ENCODE results near the gene APOBEC3C.
"Not testable (repeated sequence)": the region's sequence is repeated elsewhere in the genome, so short reads cannot be mapped to it uniquely, and the experiment has no call there.

The APOBEC3C gene

DNA sequence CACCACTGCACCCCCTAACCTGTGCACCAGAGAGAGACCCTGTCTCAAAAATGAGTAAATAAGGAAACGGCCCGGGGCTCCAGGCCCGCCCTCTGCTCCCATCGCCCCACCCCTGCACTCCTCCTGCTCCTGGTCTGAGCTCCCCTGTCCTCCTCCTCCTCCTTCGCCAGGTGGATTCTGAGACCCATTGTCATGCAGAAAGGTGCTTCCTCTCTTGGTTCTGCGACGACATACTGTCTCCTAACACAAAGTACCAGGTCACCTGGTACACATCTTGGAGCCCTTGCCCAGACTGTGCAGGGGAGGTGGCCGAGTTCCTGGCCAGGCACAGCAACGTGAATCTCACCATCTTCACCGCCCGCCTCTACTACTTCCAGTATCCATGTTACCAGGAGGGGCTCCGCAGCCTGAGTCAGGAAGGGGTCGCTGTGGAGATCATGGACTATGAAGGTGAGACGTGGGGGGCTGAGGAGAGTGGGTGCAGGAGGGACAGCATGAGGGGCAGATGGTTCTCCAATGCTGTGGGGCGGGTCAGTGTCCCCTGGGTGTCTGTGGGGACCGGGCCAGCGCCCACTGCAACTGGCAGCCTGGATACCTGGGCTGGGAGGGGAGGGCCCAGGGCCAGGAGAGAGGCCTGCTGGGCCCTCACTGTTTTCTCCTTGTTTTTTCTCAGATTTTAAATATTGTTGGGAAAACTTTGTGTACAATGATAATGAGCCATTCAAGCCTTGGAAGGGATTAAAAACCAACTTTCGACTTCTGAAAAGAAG lies 3.7 kb downstream of the APOBEC3C start:
- H3K4me3 ChIP-seq (ENCODE audit: low read length): no peak overlapping the region
- TF ChIP-seq, protein P1, sequence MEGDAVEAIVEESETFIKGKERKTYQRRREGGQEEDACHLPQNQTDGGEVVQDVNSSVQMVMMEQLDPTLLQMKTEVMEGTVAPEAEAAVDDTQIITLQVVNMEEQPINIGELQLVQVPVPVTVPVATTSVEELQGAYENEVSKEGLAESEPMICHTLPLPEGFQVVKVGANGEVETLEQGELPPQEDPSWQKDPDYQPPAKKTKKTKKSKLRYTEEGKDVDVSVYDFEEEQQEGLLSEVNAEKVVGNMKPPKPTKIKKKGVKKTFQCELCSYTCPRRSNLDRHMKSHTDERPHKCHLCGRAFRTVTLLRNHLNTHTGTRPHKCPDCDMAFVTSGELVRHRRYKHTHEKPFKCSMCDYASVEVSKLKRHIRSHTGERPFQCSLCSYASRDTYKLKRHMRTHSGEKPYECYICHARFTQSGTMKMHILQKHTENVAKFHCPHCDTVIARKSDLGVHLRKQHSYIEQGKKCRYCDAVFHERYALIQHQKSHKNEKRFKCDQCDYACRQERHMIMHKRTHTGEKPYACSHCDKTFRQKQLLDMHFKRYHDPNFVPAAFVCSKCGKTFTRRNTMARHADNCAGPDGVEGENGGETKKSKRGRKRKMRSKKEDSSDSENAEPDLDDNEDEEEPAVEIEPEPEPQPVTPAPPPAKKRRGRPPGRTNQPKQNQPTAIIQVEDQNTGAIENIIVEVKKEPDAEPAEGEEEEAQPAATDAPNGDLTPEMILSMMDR (conservative IDR thresholded peaks at IDR 0.05; ENCODE audit: low read depth, low read length): no peak
- no peak for DNase-seq (ENCODE audit: low read depth)

DNA sequence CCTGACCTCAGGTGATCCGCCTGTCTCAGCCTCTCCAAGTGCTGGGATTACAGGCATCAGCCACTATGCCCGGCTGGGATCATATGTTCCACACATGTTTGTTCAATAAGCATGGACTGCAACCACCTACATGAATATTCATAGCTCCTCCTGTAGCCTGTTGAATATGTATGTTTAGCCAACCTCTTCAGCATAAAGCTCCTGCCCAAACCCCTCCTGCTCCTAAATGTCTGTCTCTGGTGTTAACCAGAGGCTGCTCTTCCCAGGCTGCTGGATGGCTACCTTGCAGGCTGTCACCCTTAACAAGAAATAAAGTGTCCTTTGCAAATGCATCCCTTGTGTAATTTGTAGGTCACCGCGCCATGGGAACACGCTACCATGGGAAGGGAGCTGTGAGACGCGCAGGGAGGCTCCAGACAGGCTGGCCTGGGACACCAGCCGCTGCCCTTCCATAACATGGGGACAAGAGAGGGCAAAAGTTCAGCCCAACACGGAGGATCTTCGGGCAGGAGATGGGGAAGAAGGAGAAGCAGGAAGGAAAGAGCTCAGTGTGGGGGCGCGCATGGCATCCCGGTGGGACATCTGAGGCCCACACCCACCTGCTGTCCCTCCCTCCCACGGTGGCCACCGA lies 6.1 kb downstream of the APOBEC3C start:
- peak overlapping the region; percentile 18 for H3K4me3 ChIP-seq (ENCODE audit: low read length)
- not testable (repeated sequence) for DNase-seq (ENCODE audit: low read depth)

DNA sequence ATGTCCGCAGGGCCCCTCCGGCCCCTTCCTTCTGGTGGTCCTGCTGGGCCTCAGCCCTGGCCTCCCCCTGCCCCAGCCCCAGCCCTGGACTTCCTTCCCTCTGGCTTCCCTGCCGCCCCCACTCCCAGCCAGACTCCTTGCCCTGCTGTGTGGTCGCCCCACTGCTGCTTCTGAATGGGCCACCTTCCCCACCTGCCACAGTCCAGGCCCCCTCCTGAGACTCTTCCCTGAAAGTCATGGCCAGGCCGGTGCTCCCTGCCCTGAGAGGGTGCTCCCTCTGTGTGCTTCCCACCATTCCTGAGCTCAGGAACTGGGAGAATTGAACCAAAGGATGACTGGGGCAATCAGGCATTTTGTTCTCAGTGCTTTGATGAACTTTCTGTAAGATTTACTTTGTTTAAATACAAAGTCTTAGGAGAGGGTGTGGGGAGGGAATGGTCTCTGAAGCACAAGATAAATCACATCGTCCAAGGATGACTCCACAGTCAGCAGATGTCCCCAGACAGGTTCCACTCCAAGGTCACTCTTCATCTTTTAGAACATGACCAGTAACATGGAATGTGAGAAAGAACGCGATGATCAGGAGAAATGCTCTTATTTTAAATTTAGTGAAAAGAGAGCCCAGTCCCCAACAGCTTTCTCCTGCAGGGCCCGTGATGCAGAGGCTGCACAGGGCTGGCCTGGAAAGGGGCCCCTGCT lies 7.6 kb downstream of the APOBEC3C start:
- TF ChIP-seq, protein P1 (conservative IDR thresholded peaks at IDR 0.05; ENCODE audit: low read depth, low read length): no peak
- no peak for DNase-seq (ENCODE audit: low read depth)

DNA sequence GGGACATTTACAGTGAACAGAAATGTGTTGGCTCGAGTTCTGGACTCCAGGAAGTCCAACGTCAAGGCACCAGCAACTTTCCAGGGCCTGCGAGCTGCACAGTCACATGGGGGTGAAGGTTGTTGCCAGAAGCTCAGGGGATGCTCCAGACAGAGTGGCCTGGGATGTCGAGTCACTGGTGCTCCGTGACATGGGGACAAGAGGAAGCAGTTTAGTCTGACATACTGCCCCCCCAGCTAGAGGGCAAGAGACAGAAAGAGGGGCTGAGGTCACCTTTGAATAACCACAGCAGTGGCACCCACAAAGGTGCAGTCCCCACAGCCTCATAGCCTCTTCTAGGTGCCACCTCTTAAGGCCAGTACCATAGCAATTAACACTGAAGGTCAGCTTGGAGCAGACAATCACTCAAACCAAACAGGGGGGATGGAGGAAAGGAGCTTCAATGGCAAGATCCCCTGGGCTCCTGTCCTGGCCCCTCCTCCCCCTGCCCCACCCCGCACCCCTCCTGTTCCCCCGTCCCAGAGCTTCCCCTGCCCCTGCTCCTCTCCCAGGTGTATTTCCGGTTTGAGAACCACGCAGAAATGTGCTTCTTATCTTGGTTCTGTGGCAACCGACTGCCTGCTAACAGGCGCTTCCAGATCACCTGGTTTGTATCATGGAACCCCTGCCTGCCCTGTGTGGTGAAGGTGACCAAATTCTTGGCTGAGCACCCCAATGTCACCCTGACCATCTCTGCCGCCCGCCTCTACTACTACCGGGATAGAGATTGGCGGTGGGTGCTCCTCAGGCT lies 10.7 kb downstream of the APOBEC3C start:
- TF ChIP-seq, protein P1 (conservative IDR thresholded peaks at IDR 0.05; ENCODE audit: low read depth, low read length): no peak
- no peak for DNase-seq (ENCODE audit: low read depth)
- no peak overlapping the region for H3K4me3 ChIP-seq (ENCODE audit: low read length)

More for the DNA sequence above, 7.6 kb downstream of the APOBEC3C start:
- H3K4me3 ChIP-seq (ENCODE audit: low read length): no peak overlapping the region

DNA sequence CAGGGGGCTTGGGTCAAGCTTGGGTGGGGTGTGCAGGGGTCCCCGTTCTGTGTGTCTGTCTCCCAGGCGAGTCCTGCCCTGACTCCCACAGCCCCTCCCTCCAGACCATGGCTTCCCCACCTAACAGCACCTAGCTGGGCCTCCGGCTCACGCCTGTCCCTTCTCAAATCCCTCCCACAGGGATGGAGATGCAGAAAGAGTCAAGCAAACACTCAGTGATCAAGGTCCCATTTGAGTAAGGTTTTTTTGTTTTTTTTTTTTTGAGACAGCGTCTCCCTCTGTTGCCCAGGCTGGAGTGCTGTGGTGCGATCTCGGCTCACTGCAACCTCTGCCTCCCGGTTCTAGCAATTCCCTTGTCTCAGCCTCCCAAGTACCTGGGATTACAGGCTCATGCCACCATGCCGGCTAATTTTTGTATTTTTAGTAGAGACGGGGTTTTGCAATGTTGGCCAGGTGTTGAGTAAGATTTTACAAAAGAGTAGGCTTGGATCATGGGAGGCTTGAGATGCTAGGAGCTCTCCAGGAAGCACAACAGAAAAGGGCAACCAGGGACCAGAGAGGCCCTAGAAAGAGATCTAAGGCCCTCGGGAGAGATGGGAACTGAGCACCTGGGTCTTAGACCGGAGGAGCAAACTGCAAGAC lies 12.6 kb downstream of the APOBEC3C start:
- H3K4me3 ChIP-seq (ENCODE audit: low read length): no peak overlapping the region
- TF ChIP-seq, protein P1 (conservative IDR thresholded peaks at IDR 0.05; ENCODE audit: low read depth, low read length): no peak
- DNase-seq (ENCODE audit: low read depth): no peak

DNA sequence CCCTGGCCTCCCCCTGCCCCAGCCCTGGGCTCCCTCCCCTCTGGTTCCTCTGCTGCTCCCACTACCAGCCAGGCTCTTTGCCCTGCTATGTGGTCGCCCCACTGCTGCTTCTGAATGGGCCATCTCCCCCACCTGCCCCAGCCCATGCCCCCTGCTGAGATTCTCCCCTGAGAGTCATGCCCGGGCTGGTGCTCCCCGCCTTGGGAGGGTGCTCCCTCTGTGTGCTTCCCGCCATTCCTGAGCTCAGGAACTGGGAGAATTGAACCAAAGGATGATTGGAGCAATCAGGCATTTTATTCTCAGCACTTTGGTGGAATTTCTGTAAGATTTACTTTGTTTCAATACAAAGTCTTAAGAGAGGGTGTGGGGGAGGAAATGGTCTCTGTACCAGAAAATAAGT lies 13.7 kb downstream of the APOBEC3C start:
- DNase-seq (ENCODE audit: low read depth): no peak
- no peak overlapping the region for H3K4me3 ChIP-seq (ENCODE audit: low read length)
- TF ChIP-seq, protein P1 (conservative IDR thresholded peaks at IDR 0.05; ENCODE audit: low read depth, low read length): no peak

All from retinal pigment epithelial cell (primary cell).